ENCODE data around the gene NDFIP1.
"Not testable (repeated sequence)": the region's sequence is repeated elsewhere in the genome, so short reads cannot be mapped to it uniquely, and the experiment has no call there.

NDFIP1 gene

DNA sequence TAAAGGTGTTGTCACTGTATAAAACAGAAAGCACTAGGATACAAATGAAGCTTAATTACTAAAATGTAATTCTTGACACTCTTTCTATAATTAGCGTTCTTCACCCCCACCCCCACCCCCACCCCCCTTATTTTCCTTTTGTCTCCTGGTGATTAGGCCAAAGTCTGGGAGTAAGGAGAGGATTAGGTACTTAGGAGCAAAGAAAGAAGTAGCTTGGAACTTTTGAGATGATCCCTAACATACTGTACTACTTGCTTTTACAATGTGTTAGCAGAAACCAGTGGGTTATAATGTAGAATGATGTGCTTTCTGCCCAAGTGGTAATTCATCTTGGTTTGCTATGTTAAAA, 43.8 kb downstream of the NDFIP1 start:
- TF ChIP-seq, protein P1, sequence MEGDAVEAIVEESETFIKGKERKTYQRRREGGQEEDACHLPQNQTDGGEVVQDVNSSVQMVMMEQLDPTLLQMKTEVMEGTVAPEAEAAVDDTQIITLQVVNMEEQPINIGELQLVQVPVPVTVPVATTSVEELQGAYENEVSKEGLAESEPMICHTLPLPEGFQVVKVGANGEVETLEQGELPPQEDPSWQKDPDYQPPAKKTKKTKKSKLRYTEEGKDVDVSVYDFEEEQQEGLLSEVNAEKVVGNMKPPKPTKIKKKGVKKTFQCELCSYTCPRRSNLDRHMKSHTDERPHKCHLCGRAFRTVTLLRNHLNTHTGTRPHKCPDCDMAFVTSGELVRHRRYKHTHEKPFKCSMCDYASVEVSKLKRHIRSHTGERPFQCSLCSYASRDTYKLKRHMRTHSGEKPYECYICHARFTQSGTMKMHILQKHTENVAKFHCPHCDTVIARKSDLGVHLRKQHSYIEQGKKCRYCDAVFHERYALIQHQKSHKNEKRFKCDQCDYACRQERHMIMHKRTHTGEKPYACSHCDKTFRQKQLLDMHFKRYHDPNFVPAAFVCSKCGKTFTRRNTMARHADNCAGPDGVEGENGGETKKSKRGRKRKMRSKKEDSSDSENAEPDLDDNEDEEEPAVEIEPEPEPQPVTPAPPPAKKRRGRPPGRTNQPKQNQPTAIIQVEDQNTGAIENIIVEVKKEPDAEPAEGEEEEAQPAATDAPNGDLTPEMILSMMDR (IDR thresholded peaks at IDR 0.05; ENCODE audit: low read depth, low read length, missing control alignments) = no peak
- DNase-seq (ENCODE audit: low read depth) = no peak
- no peak overlapping the region for H3K4me3 ChIP-seq (ENCODE audit: low read depth, low read length)

DNA sequence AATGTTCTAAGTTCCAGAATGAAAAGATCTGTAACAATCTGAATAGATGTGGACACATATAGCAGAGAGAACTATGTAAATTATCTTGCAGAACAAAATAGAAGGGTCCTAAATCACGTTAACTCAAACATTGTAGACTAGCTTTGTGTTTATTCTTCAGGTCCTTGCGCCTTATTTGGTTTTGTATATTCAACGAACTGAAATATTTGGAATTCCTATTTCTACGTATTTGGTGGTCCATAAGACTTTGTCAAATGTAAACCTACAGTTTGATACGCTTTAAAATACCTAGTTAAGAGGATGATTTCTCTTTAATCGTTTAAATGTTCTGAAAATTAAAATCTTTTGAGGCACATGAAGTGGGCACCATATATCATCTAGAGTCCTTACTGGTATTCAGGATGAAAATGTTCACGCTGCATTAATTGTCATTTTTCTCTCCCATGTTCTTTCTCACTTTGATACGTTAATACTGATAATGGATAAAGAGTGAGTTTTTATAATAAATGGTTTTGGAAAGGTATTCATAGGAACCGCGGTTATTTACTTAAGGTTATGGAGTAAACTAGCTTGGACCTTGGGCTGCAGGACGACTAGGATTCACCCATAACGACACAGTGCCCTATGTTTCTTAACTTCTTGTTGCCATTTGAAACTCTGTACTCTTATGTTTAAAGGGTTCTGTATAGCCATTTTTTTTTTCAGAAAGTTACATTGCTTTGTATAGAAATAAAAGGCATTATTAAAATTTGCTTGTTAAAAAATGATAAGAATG, 45.3 kb downstream of the NDFIP1 start:
- no peak for DNase-seq (ENCODE audit: low read depth)
- no peak overlapping the region for H3K4me3 ChIP-seq (ENCODE audit: low read depth, low read length)
- TF ChIP-seq, protein P1 (IDR thresholded peaks at IDR 0.05; ENCODE audit: low read depth, low read length, missing control alignments) = no peak

DNA sequence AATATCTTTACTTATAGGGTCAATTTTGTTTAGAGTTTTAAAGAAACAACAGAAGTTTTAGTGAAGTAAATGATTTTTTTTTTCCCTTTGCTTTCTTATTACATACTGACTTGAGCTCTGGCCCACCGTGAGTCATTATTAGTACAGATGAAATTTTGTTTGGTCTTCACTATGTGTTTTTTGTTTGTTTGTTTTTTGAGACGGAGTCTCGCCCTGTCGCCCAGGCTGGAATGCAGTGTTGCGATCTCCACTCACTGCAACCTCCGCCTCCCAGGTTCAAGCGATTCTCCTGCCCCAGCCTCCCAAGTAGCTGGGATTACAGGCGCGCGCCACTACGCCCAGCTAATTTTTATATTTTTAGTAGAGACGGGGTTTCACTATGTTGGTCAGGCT, 45.9 kb downstream of the NDFIP1 start:
- not testable (repeated sequence) for DNase-seq (ENCODE audit: low read depth)

DNA sequence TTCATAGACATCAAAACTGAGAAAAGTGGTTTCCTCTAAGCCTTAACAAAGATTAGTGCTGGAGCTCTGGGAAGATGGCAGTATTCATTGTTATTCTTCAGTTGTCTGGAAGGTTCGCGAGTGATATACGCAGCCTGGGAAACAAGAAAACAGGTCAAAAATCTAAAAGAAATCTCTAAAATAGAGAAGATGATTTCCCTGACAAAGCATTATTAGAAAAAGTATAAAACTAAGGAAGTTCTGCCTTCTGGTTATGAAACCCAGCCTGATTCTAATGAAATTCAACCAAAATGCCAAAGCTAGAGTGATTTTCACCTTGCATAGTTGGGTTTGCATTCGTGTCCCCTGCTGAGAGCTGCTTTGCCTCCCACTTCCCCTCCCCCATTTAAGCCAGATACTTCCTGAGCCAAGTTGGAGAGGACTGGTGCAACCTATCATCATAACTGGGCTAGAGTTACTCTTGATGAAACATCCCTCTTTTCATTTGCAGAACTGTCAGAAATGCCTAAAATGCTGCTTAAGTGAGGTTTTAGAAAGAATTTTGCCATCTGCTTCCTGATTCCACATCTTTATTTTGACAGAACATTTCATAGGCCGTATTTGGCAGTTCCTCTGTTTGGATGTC, 48.4 kb downstream of the NDFIP1 start:
- H3K4me3 ChIP-seq (ENCODE audit: low read depth, low read length) = no peak overlapping the region
- no peak for DNase-seq (ENCODE audit: low read depth)
- TF ChIP-seq, protein P1 (IDR thresholded peaks at IDR 0.05; ENCODE audit: low read depth, low read length, missing control alignments) = no peak

More for the DNA sequence above, 45.9 kb downstream of the NDFIP1 start:
- H3K4me3 ChIP-seq (ENCODE audit: low read depth, low read length) = not testable (repeated sequence)

DNA sequence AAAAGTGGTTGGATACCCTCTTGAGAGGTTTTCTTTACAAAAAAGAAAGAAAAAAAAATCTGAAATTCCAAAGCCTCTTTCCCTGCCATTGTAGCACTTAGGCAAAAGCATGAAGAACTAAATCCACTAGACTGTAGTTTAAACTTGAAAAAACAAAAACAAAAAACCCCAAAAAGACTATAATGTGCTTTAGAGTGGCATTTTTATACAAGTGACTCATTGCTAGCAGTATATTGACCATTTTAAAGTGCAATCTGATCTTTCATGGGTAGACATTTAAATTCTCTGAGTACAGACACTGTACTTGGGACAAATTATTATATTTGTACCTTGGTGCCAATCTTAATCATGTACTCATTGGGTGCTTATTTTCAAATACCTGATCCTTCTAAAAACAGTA, 50.8 kb downstream of the NDFIP1 start:
- TF ChIP-seq, protein P1 (IDR thresholded peaks at IDR 0.05; ENCODE audit: low read depth, low read length, missing control alignments) = no peak
- no peak for DNase-seq (ENCODE audit: low read depth)
- H3K4me3 ChIP-seq (ENCODE audit: low read depth, low read length) = no peak overlapping the region

DNA sequence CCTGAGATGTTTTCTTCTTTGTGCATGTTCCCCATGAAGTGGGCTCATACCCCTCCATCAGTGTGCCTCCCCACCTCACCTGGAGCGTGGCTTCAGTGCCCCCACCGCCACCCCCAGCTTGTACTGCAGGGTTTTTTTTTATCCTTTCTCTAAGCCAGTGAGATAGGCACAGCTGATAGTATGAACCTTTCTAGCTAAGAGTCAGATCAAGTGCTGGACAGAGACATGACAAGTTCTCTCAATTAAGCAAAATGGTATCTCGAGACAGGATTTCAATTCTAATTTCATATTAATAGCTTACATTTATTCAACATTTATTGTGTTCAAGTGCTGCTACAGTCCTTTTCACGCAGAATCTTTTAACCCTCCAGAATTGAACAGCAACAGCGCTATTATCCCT, 55.7 kb downstream of the NDFIP1 start:
- no peak overlapping the region for H3K4me3 ChIP-seq (ENCODE audit: low read depth, low read length)
- TF ChIP-seq, protein P1 (IDR thresholded peaks at IDR 0.05; ENCODE audit: low read depth, low read length, missing control alignments) = no peak
- DNase-seq (ENCODE audit: low read depth) = no peak

DNA sequence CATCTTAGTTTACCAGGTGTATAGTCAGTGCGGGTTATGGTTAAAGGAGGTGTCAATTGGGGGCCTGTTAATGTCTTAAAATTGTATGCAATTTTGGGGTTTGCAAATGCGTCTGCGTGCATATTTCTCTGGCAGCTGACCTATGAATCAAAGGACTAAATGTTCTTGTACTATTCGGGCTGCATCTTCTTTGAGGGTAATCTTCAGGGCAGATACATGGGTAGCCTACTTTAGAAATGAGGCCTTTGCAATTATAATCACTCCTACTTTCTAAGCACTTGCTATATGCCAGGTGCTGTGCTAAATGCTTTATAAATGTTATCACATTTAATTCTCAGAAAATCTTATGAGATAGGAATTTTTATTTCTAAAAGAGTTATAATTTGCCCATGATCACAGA, 58.2 kb downstream of the NDFIP1 start:
- no peak for DNase-seq (ENCODE audit: low read depth)
- H3K4me3 ChIP-seq (ENCODE audit: low read depth, low read length) = no peak overlapping the region
- TF ChIP-seq, protein P1 (IDR thresholded peaks at IDR 0.05; ENCODE audit: low read depth, low read length, missing control alignments) = no peak

All from GM12864 (cell line).